Testis (tissue), 3 donors: ENCODE results near the gene SMIM1. TPM values are rescaled to one million over a fixed set of nuclear protein-coding genes. Genes with fewer than 3 reads are reported as not detected.

Source experiments
- DNase-seq: peaks from one replicate; pipeline ENCODE4 v3.0.0-alpha.2; 2019
- H3K27ac ChIP-seq, 2 donors: fragments of 200-600 bp; sonication (generic); one replicate each; pipeline ENCODE4 v1.5.1; 2019
- H3K27me3 ChIP-seq: fragments of 200-600 bp; sonication (generic); one replicate; pipeline ENCODE4 v1.5.1; 2019
- H3K36me3 ChIP-seq: fragments of 200-600 bp; sonication (generic); one replicate; pipeline ENCODE4 v1.5.1; 2017; ENCODE audit warnings: low read depth; ENCODE audit errors: missing control alignments
- H3K4me1 ChIP-seq: fragments of 200-600 bp; sonication (generic); one replicate; pipeline ENCODE4 v1.5.1; 2019
- H3K4me3 ChIP-seq, 2 donors: fragments of 200-600 bp; sonication (generic); one replicate each; pipeline ENCODE4 v1.5.1; 2017 to 2019
- H3K9me3 ChIP-seq: fragments of 200-600 bp; sonication (generic); one replicate; pipeline ENCODE4 v1.5.1; 2017
- CTCF ChIP-seq, 3 experiments: fragments of 450-650 bp in 2 of 3; fragments of 200-600 bp in 1 of 3; sonication (generic) in 1 of 3; IDR thresholded peaks; one replicate each; pipeline ENCODE4 v1.5.1; 2016 to 2019; ENCODE audit warnings: antibody characterized with exemption in 3 of 3, mild to moderate bottlenecking in 2 of 3, moderate library complexity in 1 of 3
- POLR2A ChIP-seq: fragments of 450-650 bp; IDR thresholded peaks from one replicate; pipeline ENCODE4 v1.6.1; 2017; ENCODE audit warnings: antibody characterized with exemption, mild to moderate bottlenecking, moderate library complexity
- WGBS, 2 donors: methylation state at CpG; one replicate each; pipeline ENCODE4 v1.1.5; 2018; 5-methylcytosine and 5-hydroxymethylcytosine counted together
- intact Hi-C: fragments of 100-400 bp; cut with DNase I; formaldehyde crosslinking; loops from one replicate; pipeline ENCODE4 v1.15.1; 2023; ENCODE audit warnings: low total_unique reads
- polyA plus RNA-seq: library from polyadenylated mRNA; stranded (reverse); fragments of 350-450 nt; fragmentation: Illumina TruSeq; extraction: RNeasy Lipid Tissue Mini Kit (QIAGEN cat#74804); gene quantifications from one replicate; pipeline ENCODE4 v1.2.3, GENCODE V29; 2014; ENCODE audit warnings: low read depth, low replicate concordance; ENCODE audit not compliant: insufficient read depth
- small RNA-seq, 2 donors: library from RNA; depleted of rRNA; stranded (forward); fragments of <200 nt; gene quantifications; one replicate each; pipeline ENCODE3, GENCODE V24; 2016
- total RNA-seq, 2 donors: library from RNA; depleted of rRNA; stranded (reverse); fragments of >200 nt; gene quantifications; one replicate each; pipeline ENCODE4 v1.2.3, GENCODE V29; 2016

Gene SMIM1
- total and polyA plus RNA-seq, 3 donors from 2014 or later: 92.9 to 213 (median 205) TPM

GRCh38 chr1:3824650-3825049 is 52.1 kb downstream of the SMIM1 start:
- H3K27ac ChIP-seq: no peak overlapping the region
- no peak for TF ChIP-seq CTCF (IDR thresholded peaks at IDR 0.05)
- TF ChIP-seq POLR2A: no peak
- H3K4me1 ChIP-seq: no peaks in the 10 kb centered on the region
- DNase-seq: no peak
- no peaks in the 10 kb centered on the region for H3K27me3 ChIP-seq
- no peaks in the 10 kb centered on the region for H3K9me3 ChIP-seq
- WGBS, 2 donors: 77 to 94% methylated on average over 7 to 8 of the region's 8 CpGs
- no peaks in the 10 kb centered on the region for H3K36me3 ChIP-seq
- H3K4me3 ChIP-seq: no peak overlapping the region
- intact Hi-C loops: no loop called here

GRCh38 chr1:3825356-3825755 is 52.8 kb downstream of the SMIM1 start:
- intact Hi-C loops: no loop called here
- DNase-seq: no peak
- Histone ChIP-seq H3K27me3 (no peaks in the 10 kb centered on the region), H3K36me3 (no peaks in the 10 kb centered on the region), H3K27ac (no peak overlapping the region), H3K4me1 (no peaks in the 10 kb centered on the region), H3K4me3 (no peak overlapping the region), H3K9me3 (no peaks in the 10 kb centered on the region)
- 87% methylated on average over 15 of the region's 15 CpGs for WGBS, 2 donors
- TF ChIP-seq POLR2A: no peak
- no peak for TF ChIP-seq CTCF (IDR thresholded peaks at IDR 0.05)

Small RNAs within 50 kb of the gene (small RNA-seq; reads per million reads assigned to genes)
- gene RF02197 (0 reads per million in 2 donors), gene RN7SL574P (0 reads per million in 2 donors)

Other genes with a start within 250 kb of the SMIM1 start
- 10 to 100 TPM; 16.1 to 26.4 TPM for gene MEGF6, start 161.2 kb upstream of the SMIM1 start, total RNA-seq
- 9.0 TPM for gene MEGF6, start 161.2 kb upstream of the SMIM1 start, polyA plus RNA-seq
- 10 to 100 TPM; 30.6 to 33.3 TPM for gene TPRG1L, start 147.7 kb upstream of the SMIM1 start, total RNA-seq
- 40.9 TPM for gene TPRG1L, start 147.7 kb upstream of the SMIM1 start, polyA plus RNA-seq
- 10 to 100 TPM; 26.1 to 34.2 TPM for gene WRAP73, start 122.6 kb upstream of the SMIM1 start, total RNA-seq
- 32.5 TPM for gene WRAP73, start 122.6 kb upstream of the SMIM1 start, polyA plus RNA-seq
- gene TP73, start 120.2 kb upstream of the SMIM1 start, total RNA-seq: 1 to 10 TPM; 1.3 to 1.5 TPM
- gene TP73, start 120.2 kb upstream of the SMIM1 start, polyA plus RNA-seq: 2.2 TPM
- 10 to 100 TPM; 10.6 to 18.3 TPM for gene CCDC27, start 20.3 kb upstream of the SMIM1 start, total RNA-seq
- 28.4 TPM for gene CCDC27, start 20.3 kb upstream of the SMIM1 start, polyA plus RNA-seq
- gene LRRC47, start 23.7 kb downstream of the SMIM1 start, total RNA-seq: 10 to 100 TPM; 45.9 to 46.6 TPM
- gene LRRC47, start 23.7 kb downstream of the SMIM1 start, polyA plus RNA-seq: 27.6 TPM
- 10 to 100 TPM; 41.5 to 55.1 TPM for gene CEP104, start 84.5 kb downstream of the SMIM1 start, total RNA-seq
- 80.4 TPM for gene CEP104, start 84.5 kb downstream of the SMIM1 start, polyA plus RNA-seq
- gene DFFB, start 84.7 kb downstream of the SMIM1 start, total RNA-seq: 1 to 10 TPM; 6.9 to 8.4 TPM
- 3.4 TPM for gene DFFB, start 84.7 kb downstream of the SMIM1 start, polyA plus RNA-seq
- gene C1orf174, start 127.5 kb downstream of the SMIM1 start, total RNA-seq: 10 to 100 TPM; 28.8 to 29.7 TPM
- 22.9 TPM for gene C1orf174, start 127.5 kb downstream of the SMIM1 start, polyA plus RNA-seq